ENCODE results near the gene SCARB1.

Gene SCARB1

GRCh38 chr12:124822218-124822617 lies 41.4 kb downstream of the SCARB1 start:
- DNase-seq (ENCODE audit: low read depth, low spot score) = no peak

DNA sequence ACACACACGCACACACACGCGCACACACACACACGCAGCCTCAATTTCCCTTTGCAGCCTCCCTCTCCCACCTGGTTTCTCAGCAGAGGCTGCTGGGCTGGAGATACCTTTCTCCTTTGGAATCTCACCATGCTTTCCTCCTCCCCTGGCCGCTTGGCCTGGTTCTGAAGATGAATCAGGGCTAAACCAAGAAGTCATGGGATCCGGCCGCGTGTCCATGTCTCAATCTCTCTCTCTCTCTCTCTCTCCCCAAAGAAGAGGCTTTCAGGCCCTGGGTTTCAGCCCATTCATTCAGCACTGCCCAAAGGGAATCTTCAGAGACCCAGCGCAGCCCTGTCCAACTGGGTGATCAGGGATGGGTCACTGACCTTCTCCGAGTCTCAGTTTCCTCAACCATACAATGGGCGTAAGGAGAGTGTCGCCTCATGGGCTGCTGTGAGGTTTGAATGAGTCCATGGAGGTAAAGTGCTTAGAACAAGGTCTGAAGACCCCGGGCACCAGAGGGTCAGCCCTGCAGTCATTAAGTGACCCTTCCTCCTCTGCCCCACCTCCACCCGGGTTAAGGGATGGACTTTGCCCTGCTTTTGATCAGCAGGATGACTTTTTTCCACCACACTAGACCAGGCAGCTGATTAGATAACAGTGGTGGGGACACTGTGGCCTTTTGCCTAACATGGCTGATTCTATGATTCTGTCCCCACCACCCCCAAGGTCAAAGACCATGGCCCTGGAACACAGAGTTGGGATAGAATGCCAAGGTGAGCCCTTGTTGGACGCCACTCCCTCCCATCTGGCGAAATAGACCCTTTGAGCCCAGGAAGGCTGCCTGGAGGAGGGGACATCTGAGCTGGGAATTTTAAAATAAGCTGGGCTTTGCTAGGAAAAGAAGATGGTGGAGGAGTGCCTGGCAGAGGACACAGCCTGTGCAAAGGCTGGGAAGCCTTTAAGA lies 42.1 kb downstream of the SCARB1 start:
- no peak for DNase-seq (ENCODE audit: low read depth, low spot score)

DNA sequence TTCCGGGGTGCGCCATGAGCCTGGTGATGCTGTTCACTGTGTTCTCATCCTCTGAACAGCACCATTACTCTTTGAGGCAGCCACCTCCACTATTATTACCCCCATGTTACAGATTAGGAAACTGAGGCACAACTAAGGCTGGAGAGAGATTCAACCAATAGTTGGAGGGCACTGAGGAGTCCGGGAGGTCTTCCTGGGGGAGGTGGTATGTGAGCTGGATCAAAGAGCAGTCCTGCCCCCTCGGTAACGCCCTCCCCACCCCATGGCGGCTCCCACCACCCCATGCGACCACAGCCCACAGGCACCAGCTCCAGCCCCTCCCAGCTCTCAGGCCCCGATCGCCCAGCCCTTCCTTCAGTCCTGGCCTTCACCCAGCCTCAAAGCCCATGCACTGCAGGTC lies 43.5 kb downstream of the SCARB1 start:
- no peak for DNase-seq (ENCODE audit: low read depth, low spot score)

GRCh38 chr12:124819525-124819924 lies 44.1 kb downstream of the SCARB1 start:
- no peak for DNase-seq (ENCODE audit: low read depth, low spot score)

DNA sequence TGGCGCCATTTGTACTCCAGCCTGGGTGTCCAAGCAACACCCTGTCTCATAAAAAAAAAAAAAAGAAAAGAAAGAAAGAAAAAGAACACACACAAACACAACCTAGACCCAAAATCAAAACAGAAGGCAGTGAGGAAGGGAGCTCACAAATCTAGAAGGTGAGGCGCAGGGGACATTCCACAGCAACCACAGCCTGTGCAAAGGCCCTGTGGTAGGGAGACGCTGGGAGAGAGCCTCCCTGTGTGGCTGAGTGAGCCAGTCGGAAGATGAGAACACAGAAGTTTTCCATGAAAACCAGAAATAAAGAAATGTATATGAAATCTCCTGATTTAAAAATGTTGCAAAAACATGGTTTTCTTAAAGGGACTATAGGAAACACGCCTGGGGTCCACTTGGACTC lies 44.6 kb downstream of the SCARB1 start:
- no peak for DNase-seq (ENCODE audit: low read depth, low spot score)

DNA sequence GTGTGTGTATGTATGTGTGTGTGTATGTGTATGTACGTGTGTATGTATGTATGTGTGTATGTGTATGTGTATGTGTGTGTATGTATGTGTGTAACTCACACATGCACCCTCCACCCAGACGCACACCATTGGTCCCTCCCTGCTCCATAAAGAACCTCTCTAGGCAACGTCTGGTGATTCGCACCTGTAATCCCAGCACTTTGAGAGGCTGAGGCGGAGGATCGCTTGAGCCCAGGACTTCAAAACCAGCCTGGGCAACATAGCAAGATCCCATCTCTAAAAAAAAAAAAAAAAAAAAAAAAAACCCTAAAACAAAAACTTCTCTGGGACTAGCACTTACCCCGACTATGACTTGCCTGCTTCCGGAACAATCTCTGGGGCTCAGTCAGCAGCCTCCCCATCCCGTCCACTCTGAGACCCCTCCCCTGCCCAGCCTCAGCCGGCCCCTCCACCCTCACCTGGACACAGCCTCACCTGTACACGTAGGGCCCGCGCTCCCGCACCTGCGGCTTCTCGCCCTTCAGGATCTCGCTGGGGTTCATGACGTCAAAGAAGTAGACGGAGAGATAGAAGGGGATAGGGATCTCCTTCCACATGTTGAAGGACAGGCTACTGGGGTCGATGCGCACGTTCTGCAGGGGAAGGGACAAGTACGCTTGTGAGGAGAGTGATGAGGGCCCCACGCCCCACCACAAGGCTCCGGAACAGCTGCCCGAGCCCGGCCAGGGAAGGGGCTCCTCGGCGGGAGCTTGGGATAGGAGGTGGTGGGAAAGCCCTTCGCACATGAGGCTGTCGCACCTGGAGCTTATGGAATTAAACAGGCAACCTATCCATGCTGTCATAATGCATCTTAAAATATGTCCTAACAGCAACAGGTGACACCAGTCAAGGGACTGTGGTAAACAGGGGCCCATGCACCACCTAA lies 46.3 kb downstream of the SCARB1 start:
- no peak for DNase-seq (ENCODE audit: low read depth, low spot score)

- DNase-seq (ENCODE audit: low read depth, low spot score) = no peak
These were observed 47.3 kb downstream of the SCARB1 start for GRCh38 chr12:124816295-124816854.

DNA sequence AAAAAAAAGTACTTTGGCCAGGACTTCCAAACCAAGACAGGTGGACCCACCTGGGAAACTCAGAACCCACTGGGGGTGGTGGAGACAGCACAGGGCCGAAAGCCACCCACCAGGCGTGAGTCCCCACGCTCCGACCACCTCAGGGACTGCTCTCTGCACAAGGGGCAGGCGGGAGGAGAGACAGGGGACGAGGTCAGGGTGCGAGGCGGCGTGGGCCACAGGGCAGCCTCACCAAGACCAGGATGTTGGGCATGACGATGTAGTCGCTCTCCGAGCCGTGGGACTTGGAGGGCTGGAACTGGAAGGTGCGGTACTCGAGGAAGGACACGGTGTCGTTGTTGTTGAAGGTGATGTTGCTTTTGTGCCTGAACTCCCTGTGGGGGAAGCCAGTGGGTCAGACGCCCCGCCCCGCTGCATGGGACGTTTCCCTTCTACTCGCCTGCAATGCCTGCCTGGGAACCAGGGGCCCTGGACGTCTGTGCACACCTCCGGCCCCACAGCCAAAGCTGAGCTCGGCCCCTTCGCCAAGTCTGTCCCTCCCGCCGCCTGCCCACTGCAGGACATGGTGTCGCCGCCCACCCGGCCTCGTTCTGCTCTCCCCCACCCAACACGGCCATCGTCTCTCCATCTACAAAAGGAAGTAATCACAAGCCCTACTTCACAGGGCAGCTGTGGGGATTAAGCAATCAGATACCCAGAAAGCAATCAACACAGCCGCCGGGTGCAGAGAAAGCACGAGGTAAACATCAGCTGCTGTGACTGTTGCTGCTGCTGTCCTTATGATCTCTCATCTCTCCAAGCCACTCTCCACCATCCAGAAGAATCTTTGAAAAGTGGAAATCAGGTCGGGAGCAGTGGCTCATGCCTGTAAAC lies 48.7 kb downstream of the SCARB1 start:
- no peak for DNase-seq (ENCODE audit: low read depth, low spot score)

DNA sequence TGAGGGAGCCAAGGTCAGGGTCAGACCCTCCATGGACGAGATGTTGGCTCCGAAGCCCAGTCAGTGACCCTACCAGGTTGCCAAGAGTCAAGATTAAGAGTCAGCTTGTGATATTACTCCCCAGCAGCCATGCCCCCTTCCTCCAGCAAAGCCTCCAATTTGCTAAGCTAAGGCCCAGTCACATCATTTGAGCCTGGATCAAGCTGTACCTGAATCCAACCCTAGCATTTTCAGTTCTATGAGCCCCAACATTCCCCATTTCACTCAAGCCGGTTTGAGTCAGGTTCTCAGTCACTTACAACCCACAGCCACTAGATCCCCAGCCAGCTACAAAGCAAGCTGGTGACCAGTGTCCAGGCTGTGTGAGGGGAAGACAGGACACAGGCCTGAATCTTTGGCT lies 49.9 kb downstream of the SCARB1 start:
- no peak for DNase-seq (ENCODE audit: low read depth, low spot score)

DNA sequence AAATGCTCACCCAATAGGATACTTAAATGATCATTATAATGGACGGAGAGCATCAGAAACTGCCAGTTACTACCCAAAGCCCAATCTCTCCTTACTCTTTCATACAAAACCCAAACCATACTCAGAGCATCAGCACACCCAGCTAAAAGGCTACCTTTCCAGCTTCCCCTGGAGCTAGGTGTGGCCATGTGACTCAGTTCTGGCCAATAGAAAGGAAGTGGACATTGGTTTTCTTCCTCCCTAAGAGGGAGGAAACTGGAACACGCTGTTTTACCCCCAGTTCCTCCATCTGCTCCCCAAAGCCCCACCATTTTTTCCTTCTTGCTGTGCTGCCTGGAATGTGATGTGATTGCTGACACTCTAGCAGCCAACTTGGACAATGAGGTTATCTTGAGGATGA lies 50.7 kb downstream of the SCARB1 start:
- no peak for DNase-seq (ENCODE audit: low read depth, low spot score)

- DNase-seq (ENCODE audit: low read depth, low spot score) = no peak
These were observed 51.3 kb downstream of the SCARB1 start for GRCh38 chr12:124812356-124812755.

DNA sequence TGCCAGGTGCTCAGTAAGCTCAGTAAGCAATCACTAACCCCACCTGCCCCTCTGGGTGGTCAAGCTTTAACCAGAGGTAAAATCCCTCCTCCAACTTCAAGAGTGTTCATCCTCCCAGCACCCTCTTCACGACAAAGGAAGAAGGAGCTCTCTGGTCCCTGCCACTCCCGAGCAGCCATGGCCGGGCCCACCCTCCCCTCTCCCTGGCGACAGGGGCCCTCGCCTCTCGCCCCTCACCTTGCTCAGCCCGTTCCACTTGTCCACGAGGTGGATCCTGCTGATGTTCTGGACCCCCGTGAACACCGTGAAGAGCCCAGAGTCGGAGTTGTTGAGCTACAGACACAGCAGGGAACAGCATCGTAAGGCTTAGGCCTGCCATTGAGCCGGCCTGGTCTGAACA lies 52.0 kb downstream of the SCARB1 start:
- no peak for DNase-seq (ENCODE audit: low read depth, low spot score)

DNA sequence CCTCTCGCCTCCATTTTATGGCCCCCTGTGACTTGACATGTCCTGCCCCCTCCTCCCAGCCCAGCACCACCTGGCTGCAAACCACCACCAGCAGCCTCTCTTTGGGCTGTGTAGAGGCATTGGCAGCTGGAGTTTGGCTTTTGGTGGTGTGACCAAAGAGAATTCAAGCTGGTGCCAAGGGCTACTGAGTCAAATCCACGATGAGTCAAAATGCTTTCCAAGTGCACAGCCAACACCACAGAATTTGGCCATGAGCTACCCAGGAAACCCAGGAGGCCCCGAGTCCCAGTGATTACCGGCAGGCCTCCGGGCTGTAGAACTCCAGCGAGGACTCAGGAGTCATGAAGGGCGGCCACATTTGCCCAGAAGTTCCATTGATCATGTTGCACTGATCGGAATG lies 53.8 kb downstream of the SCARB1 start:
- peak; percentile 47 for DNase-seq (ENCODE audit: low read depth, low spot score)

GRCh38 chr12:124809391-124809790 lies 54.3 kb downstream of the SCARB1 start:
- DNase-seq (ENCODE audit: low read depth, low spot score) = no peak

GRCh38 chr12:124808272-124808671 lies 55.4 kb downstream of the SCARB1 start:
- no peak for DNase-seq (ENCODE audit: low read depth, low spot score)

- DNase-seq (ENCODE audit: low read depth, low spot score) = no peak
These were observed 57.6 kb downstream of the SCARB1 start for GRCh38 chr12:124805876-124806668.

DNA sequence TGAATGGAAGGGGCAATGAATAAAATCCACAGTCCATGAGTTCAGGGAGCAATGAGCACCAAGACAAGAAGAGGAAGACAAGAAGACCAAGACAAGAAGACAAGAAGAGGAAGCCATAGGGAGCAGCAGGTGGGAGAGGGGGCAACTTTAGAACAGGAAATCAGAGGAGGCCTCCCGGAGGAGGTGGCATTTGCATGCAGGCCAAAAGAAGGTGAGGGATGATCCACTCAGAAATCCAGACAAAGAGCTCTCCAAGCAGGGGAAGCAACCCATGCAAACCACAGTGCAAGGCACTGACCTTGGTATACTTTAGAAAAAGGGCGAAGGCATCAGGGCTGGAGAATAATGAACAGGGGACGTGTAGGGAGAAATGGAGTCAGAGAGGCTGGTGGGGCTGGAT lies 58.6 kb downstream of the SCARB1 start:
- DNase-seq (ENCODE audit: low read depth, low spot score) = no peak

DNA sequence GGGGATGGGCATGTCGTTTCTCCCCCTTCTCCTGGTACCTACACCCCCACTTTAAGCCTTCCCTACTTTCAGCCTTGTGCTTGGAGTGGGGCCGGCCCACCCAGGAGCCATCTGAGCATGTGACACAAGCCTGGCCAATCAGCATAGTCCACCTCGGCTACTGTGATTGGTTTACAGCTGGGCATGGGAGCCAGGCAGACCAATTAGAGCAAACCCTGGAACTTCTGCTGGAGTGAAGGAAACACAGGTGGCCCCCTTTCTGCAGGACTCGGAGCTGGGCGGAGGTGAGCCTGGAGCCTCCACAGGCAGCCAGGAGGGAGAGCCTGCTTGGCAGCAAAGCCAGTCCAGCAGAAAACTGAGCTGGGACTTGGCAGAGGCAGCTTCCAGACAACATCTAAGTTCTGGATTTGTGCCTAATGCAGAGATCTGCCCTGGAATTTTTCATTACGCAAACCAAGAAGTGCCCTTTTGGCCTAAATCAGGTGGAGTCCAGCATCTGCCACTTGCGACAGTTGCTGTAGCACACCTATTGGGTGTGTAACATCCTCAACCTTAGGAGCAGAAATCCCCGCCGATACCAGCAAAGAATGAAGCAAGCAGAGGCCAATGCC lies 59.5 kb downstream of the SCARB1 start:
- DNase-seq (ENCODE audit: low read depth, low spot score) = peak; percentile 50

GRCh38 chr12:124802361-124802760 lies 61.3 kb downstream of the SCARB1 start:
- no peak for DNase-seq (ENCODE audit: low read depth, low spot score)

GRCh38 chr12:124800506-124800905 lies 63.2 kb downstream of the SCARB1 start:
- DNase-seq (ENCODE audit: low read depth, low spot score) = no peak
